ENCODE results near the gene SNAPC4. TPM values are rescaled to one million over a fixed set of nuclear protein-coding genes. Genes with fewer than 3 reads are reported as not detected.
A peak's percentile ranks its signal among the peaks of the same experiment; 100 is the strongest.

The SNAPC4 gene
- total RNA-seq, 5 donors from 2014 or later (not counting 1 experiment from before 2014, with no cell fraction given), result 10.5 to 15.7 (median 13.3) TPM

- DNase-seq (peak; percentile 23 to 70 (median 45)), ATAC-seq (replicated peaks in 1 of 4) (peak; percentile 58 to 77 (median 62))
- H3K9me3 ChIP-seq, result no peaks in the 10 kb centered on the region
- peak overlapping the region; percentile 2 for H3K27ac ChIP-seq (ENCODE audit: low read length)
- H3K4me3 ChIP-seq (ENCODE audit: control insufficient read depth in 1 of 2, extremely low read depth in 1 of 2, low read length in 1 of 2), result peak overlapping the region; percentile 66 to 67
- Mint-ChIP-seq H3K27me3 (no peaks in the 10 kb centered on the region), H3K4me1 (peaks cover 17 to 29% (median 28%) of the 10 kb centered on the region in 3 donors), H3K9me3 (no peaks in the 10 kb centered on the region), H3K4me3 (peak overlapping the region; percentile 77 to 84 (median 81)), H3K36me3 (peaks cover 20% of the 10 kb centered on the region), H3K27ac (peak overlapping the region; percentile 69)
- peaks cover 3 to 39% of the 10 kb centered on the region in 2 donors for H3K36me3 ChIP-seq (ENCODE audit: control insufficient read depth in 2 of 2, extremely low read depth in 1 of 2, insufficient read depth in 1 of 2, low read length in 1 of 2)
- WGBS (ENCODE audit: insufficient coverage), result 2% methylated on average over 91 of the region's 91 CpGs
- peaks cover 0 to 27% of the 10 kb centered on the region in 2 experiments for H3K4me1 ChIP-seq (ENCODE audit: control insufficient read depth in 1 of 2, extremely low read depth in 1 of 2, insufficient read depth in 2 of 2, low read length in 2 of 2)
- H3K27me3 ChIP-seq (replicated peaks in 1 of 2; ENCODE audit: control insufficient read depth in 2 of 2, extremely low read depth in 1 of 2, insufficient read depth in 2 of 2, low read length in 1 of 2), result no peaks in the 10 kb centered on the region
- CTCF ChIA-PET, result interaction anchor here (0.6 kb wide), 2 partner anchors 19 to 596 kb away, joined by 3 to 9 read pairs; no protein-coding TSS in a partner anchor
- POLR2A ChIA-PET, result interaction anchor here in 1 of 2 donors (0.6 kb wide), 1 partner anchor 750 kb away, joined by 3 read pairs; no protein-coding TSS in a partner anchor
These were observed 38.8 kb upstream of the SNAPC4 start for GRCh38 chr9:136438548-136439480.

DNA sequence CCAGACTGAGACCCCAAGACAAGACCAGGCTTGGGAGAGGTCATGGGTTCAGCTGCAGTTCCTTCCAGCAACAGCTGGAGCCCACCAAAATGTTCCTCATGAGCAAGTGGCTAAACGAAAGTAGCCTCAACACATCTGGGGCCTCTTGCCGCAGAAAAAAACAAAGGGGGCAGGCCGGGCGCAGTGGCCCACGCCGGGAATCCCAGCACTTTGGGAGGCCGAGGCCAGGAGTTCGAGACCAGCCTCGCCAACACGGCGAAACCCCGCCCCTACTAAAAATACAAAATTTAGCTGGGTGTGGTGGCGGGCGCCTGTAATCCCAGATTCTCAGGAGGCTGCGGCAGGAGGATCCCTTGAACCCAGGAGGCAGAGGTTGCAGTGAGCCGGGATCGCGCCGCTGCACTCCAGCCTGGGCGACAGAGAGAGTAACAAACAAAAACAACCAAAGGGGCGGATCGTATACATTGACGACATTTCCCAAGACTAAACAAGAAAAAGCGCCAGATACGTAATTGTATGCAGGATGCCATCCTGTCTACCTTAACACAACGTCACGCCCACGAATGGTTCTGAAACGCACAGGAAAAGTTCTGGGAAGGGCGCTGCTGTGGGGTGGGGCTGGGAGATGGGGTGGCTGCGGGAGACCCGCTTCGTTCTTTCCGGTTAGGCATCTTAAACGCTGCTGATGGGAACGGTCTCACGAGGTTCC, 38.0 kb upstream of the SNAPC4 start:
- Histone ChIP-seq H3K9me3 (no peaks in the 10 kb centered on the region), H3K4me3 (ENCODE audit: control insufficient read depth in 1 of 2, extremely low read depth in 1 of 2, low read length in 1 of 2) (peak overlapping the region; percentile 66 to 67), H3K27me3 (replicated peaks in 1 of 2; ENCODE audit: control insufficient read depth in 2 of 2, extremely low read depth in 1 of 2, insufficient read depth in 2 of 2, low read length in 1 of 2) (no peaks in the 10 kb centered on the region), H3K36me3 (ENCODE audit: control insufficient read depth in 2 of 2, extremely low read depth in 1 of 2, insufficient read depth in 1 of 2, low read length in 1 of 2) (peaks cover 3 to 35% of the 10 kb centered on the region in 2 donors), H3K4me1 (ENCODE audit: control insufficient read depth in 1 of 2, extremely low read depth in 1 of 2, insufficient read depth in 2 of 2, low read length in 2 of 2) (peaks cover 0 to 27% of the 10 kb centered on the region in 2 experiments), H3K27ac (ENCODE audit: low read length) (peak overlapping the region; percentile 2)
- H3K36me3 Mint-ChIP-seq, result peaks cover 16% of the 10 kb centered on the region
- CTCF ChIA-PET, result no interaction called here
- H3K4me1 Mint-ChIP-seq, result peaks cover 16 to 29% (median 28%) of the 10 kb centered on the region in 3 donors
- H3K9me3 Mint-ChIP-seq, result no peaks in the 10 kb centered on the region
- ATAC-seq (replicated peaks in 1 of 4), result peak in 1 of 4 experiments; percentile 16
- H3K27me3 Mint-ChIP-seq, result no peaks in the 10 kb centered on the region
- peak in 5 of 35 experiments; percentile 11 to 36 (median 16) for DNase-seq
- 50% methylated on average over 21 of the region's 37 CpGs for WGBS (ENCODE audit: insufficient coverage)
- H3K27ac Mint-ChIP-seq, result peak overlapping the region; percentile 69
- H3K4me3 Mint-ChIP-seq, result peak overlapping the region; percentile 77 to 84 (median 81)
- POLR2A ChIA-PET, result interaction anchor here in 1 of 2 donors (0.6 kb wide), 1 partner anchor 751 kb away, joined by 3 read pairs; no protein-coding TSS in a partner anchor

GRCh38 chr9:136437430-136437829, 37.5 kb upstream of the SNAPC4 start:
- Mint-ChIP-seq H3K27ac (peak overlapping the region in 1 of 2 donors; percentile 39), H3K4me3 (peak overlapping the region; percentile 77 to 84 (median 81)), H3K27me3 (no peaks in the 10 kb centered on the region), H3K4me1 (peaks cover 16 to 29% (median 28%) of the 10 kb centered on the region in 3 donors), H3K9me3 (no peaks in the 10 kb centered on the region), H3K36me3 (peaks cover 10% of the 10 kb centered on the region)
- peak overlapping the region; percentile 2 for H3K27ac ChIP-seq (ENCODE audit: low read length)
- 92% methylated on average over 4 of the region's 8 CpGs for WGBS (ENCODE audit: insufficient coverage)
- no peak for ATAC-seq (replicated peaks in 1 of 4)
- H3K4me3 ChIP-seq (ENCODE audit: control insufficient read depth in 1 of 2, extremely low read depth in 1 of 2, low read length in 1 of 2), result peak overlapping the region in 1 of 2 donors; percentile 5
- H3K36me3 ChIP-seq (ENCODE audit: control insufficient read depth in 2 of 2, extremely low read depth in 1 of 2, insufficient read depth in 1 of 2, low read length in 1 of 2), result peaks cover 3 to 29% of the 10 kb centered on the region in 2 donors
- peaks cover 0 to 27% of the 10 kb centered on the region in 2 experiments for H3K4me1 ChIP-seq (ENCODE audit: control insufficient read depth in 1 of 2, extremely low read depth in 1 of 2, insufficient read depth in 2 of 2, low read length in 2 of 2)
- CTCF ChIA-PET, result no interaction called here
- DNase-seq, result no peak
- H3K9me3 ChIP-seq, result no peaks in the 10 kb centered on the region
- POLR2A ChIA-PET, result no interaction called here
- H3K27me3 ChIP-seq (replicated peaks in 1 of 2; ENCODE audit: control insufficient read depth in 2 of 2, extremely low read depth in 1 of 2, insufficient read depth in 2 of 2, low read length in 1 of 2), result no peaks in the 10 kb centered on the region

DNA sequence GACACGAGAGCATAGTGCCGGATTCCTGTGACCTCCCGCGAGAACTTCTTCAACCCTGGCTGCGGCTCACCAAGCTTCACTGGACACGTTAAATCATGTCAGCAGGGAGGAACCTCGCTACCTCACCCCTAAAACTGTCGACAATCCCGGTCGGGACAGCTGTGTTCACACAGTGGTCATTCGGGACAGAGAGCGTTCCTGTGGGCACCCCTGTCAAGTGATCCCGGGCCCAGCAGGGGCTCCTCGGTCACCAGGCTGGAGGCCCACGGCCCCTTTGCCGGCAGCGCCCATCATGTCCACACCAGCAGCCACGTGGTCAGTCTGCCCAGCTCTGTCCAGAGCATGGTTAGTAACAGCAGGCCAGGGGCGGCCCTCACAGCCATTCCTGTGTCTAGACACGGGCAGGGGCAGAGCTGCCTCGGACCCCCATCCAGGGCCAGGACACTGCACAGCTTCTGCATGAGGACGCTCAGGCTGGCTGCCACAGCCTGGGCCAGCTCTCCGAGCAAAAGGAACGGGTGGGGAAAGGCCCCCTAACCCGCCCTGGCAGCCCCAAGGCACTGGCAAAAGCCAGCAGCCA, 36.2 kb upstream of the SNAPC4 start:
- peak overlapping the region; percentile 77 to 84 (median 81) for H3K4me3 Mint-ChIP-seq
- ATAC-seq (replicated peaks in 1 of 4) (no peak), DNase-seq (no peak)
- Histone ChIP-seq H3K4me1 (ENCODE audit: control insufficient read depth in 1 of 2, extremely low read depth in 1 of 2, insufficient read depth in 2 of 2, low read length in 2 of 2) (peaks cover 0 to 27% of the 10 kb centered on the region in 2 experiments), H3K27ac (ENCODE audit: low read length) (no peak overlapping the region), H3K27me3 (replicated peaks in 1 of 2; ENCODE audit: control insufficient read depth in 2 of 2, extremely low read depth in 1 of 2, insufficient read depth in 2 of 2, low read length in 1 of 2) (no peaks in the 10 kb centered on the region), H3K4me3 (ENCODE audit: control insufficient read depth in 1 of 2, extremely low read depth in 1 of 2, low read length in 1 of 2) (no peak overlapping the region), H3K9me3 (no peaks in the 10 kb centered on the region), H3K36me3 (ENCODE audit: control insufficient read depth in 2 of 2, extremely low read depth in 1 of 2, insufficient read depth in 1 of 2, low read length in 1 of 2) (peaks cover 3 to 19% of the 10 kb centered on the region in 2 donors)
- H3K9me3 Mint-ChIP-seq, result no peaks in the 10 kb centered on the region
- ChIA-PET POLR2A (interaction anchor here in 1 of 2 donors (0.6 kb wide), 1 partner anchor 20 kb away, joined by 3 read pairs; no protein-coding TSS in a partner anchor), CTCF (no interaction called here)
- no peaks in the 10 kb centered on the region for H3K27me3 Mint-ChIP-seq
- 92% methylated on average over 25 of the region's 25 CpGs for WGBS (ENCODE audit: insufficient coverage)
- peaks cover 4% of the 10 kb centered on the region for H3K36me3 Mint-ChIP-seq
- peaks cover 16 to 28% (median 27%) of the 10 kb centered on the region in 3 donors for H3K4me1 Mint-ChIP-seq
- H3K27ac Mint-ChIP-seq, result no peak overlapping the region

GRCh38 chr9:136434580-136435169, 34.7 kb upstream of the SNAPC4 start:
- ChIA-PET CTCF (no interaction called here), POLR2A (no interaction called here)
- no peaks in the 10 kb centered on the region for H3K27me3 Mint-ChIP-seq
- ATAC-seq (replicated peaks in 1 of 4), result no peak
- peaks cover 4% of the 10 kb centered on the region for H3K36me3 Mint-ChIP-seq
- Histone ChIP-seq H3K9me3 (no peaks in the 10 kb centered on the region), H3K27ac (ENCODE audit: low read length) (no peak overlapping the region), H3K36me3 (ENCODE audit: control insufficient read depth in 2 of 2, extremely low read depth in 1 of 2, insufficient read depth in 1 of 2, low read length in 1 of 2) (peaks cover 3 to 21% of the 10 kb centered on the region in 2 donors), H3K4me1 (ENCODE audit: control insufficient read depth in 1 of 2, extremely low read depth in 1 of 2, insufficient read depth in 2 of 2, low read length in 2 of 2) (peaks cover 0 to 22% of the 10 kb centered on the region in 2 experiments), H3K27me3 (replicated peaks in 1 of 2; ENCODE audit: control insufficient read depth in 2 of 2, extremely low read depth in 1 of 2, insufficient read depth in 2 of 2, low read length in 1 of 2) (no peaks in the 10 kb centered on the region), H3K4me3 (ENCODE audit: control insufficient read depth in 1 of 2, extremely low read depth in 1 of 2, low read length in 1 of 2) (no peak overlapping the region)
- H3K27ac Mint-ChIP-seq, result no peak overlapping the region
- no peak overlapping the region for H3K4me3 Mint-ChIP-seq
- DNase-seq, result no peak
- WGBS (ENCODE audit: insufficient coverage), result 96% methylated on average over 12 of the region's 17 CpGs
- no peaks in the 10 kb centered on the region for H3K9me3 Mint-ChIP-seq
- peaks cover 16 to 28% (median 27%) of the 10 kb centered on the region in 3 donors for H3K4me1 Mint-ChIP-seq

Measured in T-cell (primary cell).